Lower leg skin (tissue), 3 donors: ENCODE measurements around the gene SLC9C1.

Experiments used
- CTCF ChIP-seq, 3 donors: fragments of 450-650 bp; IDR thresholded peaks; one replicate each; pipeline ENCODE4 v1.5.1; 2016; ENCODE audit warnings: antibody characterized with exemption in 3 of 3, mild to moderate bottlenecking in 3 of 3, moderate library complexity in 2 of 3
- POLR2A ChIP-seq, 2 donors: fragments of 450-650 bp; IDR thresholded peaks; one replicate each; pipeline ENCODE4 v1.6.1; 2016 to 2017; ENCODE audit warnings: antibody characterized with exemption in 2 of 2, mild to moderate bottlenecking in 1 of 2, moderate library complexity in 1 of 2

DNA sequence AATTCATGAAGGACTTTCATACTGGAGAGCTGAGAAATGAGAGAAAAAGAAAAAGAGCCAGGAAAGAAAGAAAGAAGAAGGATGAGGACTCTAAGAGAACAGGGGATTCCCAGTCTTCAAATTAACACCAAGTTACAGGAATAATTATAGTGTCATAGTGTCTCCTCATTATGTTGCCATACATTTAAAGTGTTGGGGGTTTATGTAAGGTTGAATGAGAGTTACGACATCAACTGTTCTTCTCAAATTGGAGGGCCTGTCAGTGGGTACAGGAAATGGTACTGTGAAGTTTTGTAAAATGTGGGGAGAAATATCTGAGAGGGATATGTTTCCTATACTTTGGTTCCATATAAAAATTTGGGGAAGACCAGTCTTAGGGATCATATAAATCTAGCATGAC, 26.7 kb upstream of the SLC9C1 start:
- TF ChIP-seq CTCF (IDR thresholded peaks at IDR 0.05) = no peak
- TF ChIP-seq POLR2A (IDR thresholded peaks at IDR 0.05) = no peak
